ENCODE measurements around the gene CTCFL.

- TF ChIP-seq POLR2A (IDR thresholded peaks at IDR 0.05; ENCODE audit: low read depth) (no peak), CTCF (IDR thresholded peaks at IDR 0.05) (no peak)
Observed at GRCh38 chr20:57495978-57496377, 29.0 kb downstream of the CTCFL start.

All from esophagus muscularis mucosa (tissue), 3 donors.